HG02623 (cell line): Measurements from ENCODE around the gene TNFRSF1A.
"Not testable (repeated sequence)": the region's sequence is repeated elsewhere in the genome, so short reads cannot be mapped to it uniquely, and the experiment has no call there.

Experiments used
- ATAC-seq: cut with Tn5 transposase; IDR thresholded peaks from one replicate; pipeline ENCODE4 v1.9.1; 2021; ENCODE audit warnings: moderate library complexity; ENCODE audit not compliant: unreplicated experiment

Gene TNFRSF1A

DNA sequence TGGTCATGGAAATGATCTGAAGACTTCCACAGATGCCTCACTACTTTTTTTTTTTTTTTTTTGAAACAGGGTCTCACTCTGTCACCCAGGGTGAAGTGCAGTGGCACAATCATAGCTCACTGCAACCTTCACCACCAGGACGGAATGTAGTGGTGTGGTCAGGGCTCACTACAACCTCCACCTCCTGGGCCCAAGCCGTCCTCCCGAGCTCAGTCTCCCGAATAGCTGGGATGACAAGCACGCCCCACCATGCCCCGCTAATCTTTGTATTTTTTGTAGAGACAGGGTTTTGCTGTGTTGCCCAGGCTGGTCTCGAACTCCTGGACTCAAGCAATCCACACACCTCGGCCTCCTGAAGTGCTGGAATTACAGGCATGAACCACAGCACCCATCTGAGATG, 3.3 kb downstream of the TNFRSF1A start:
- not testable (repeated sequence) for ATAC-seq

DNA sequence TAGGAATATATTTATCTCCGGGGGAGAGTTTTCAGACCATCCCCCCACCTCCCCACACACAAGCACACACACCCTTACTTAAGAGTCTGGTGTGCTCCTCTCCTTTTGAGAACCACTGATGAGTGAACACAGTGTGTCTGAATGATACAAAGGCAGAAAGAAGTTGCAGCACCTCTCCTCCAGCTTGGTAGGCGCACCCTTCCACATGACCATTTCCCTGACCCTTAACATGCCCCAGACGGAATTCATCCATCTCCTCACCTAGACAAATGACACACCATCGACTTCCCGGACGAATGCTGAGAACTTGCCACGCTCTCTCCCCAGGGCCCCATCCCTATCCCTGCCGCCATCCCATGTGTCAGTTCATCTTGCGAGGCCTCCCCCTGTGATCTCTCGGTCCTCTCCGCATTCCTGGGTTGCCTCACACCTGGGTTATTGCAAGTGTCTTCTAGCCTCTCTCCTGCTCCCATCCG, 3.9 kb downstream of the TNFRSF1A start:
- ATAC-seq: no peak

DNA sequence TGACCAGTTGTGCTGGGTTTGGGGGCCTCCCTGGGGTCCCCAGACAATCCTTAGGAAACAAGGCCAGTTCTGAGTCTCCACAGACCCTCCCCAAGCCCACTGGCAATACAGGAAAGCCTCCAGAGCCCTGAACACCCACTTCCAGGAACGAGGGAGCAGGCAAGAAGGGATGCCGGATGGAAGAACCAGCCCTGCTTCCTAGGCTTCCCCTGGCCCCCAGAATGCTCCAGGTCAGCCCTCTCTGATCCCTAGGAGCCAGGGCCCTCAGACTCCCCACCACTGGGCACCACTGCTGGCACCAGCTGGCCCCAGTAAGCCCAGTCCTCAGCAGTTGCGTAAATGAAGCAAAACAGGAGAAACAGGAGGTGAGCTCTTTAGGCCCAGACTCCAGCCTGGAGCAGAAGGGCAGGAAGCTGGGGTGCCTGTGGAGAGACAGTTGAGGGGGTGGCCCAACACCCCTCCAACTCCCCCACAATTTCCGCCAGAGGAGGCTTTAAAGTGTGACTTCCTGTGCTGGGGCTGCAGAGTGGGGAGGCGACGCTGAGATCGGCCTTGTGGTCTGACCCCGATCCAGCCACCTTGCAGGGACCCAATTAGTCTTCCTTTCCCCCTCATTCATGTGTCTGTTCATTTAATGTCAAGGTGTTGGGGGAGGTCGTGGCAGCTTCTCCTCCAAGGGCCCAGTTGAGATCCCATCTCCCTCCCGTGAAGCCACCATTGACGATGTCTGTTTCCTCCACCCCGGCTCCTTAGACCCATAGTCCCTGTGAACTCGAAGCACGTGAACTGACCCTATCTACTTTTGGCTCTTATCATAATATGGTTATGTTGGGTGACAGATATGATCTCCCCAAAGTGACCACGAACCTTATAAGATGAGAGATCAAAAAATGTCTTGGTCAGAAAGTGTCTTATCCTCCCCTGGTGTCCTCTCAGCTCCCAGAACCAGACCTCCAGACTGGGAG, 4.7 kb downstream of the TNFRSF1A start:
- ATAC-seq: no peak

DNA sequence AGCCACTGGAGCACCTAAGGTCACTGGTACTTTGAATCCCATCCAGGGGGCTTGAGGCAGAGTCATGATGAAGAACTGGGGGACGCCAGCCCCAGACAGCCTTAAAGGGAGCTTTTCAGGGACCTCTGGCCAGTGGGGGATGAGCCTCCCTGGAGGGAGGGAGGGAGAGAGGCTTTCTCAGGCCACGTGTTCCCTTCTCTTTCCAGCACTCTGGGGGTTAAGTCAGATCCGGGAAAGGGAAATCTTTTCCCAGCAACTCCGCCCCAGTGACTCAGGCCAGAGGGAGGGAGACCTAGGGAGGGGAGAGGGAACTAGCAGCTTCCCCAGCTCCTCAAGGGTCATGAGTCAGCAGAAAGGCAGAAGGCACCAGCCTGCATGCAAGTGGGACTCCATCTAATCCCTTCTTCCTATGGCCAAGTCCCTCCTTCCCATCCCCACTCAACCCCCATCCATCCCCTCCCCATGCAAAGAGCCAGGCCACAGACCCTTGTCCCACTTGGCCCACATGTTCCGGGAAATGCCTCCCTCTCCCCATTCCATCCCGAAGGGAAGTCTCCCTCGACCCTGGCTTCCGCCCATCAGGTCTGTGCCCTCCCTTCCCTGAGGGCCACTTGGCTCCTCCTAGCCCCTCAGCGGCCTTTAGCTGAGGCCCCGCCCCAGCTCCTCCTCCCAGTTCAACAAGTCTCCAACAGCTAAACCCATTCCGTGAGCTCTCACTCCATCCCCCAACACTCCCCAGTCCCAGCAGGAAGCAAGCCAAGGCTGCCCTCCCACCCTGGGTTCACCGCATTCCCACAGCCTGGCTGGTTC, 5.6 kb downstream of the TNFRSF1A start:
- ATAC-seq: no peak

DNA sequence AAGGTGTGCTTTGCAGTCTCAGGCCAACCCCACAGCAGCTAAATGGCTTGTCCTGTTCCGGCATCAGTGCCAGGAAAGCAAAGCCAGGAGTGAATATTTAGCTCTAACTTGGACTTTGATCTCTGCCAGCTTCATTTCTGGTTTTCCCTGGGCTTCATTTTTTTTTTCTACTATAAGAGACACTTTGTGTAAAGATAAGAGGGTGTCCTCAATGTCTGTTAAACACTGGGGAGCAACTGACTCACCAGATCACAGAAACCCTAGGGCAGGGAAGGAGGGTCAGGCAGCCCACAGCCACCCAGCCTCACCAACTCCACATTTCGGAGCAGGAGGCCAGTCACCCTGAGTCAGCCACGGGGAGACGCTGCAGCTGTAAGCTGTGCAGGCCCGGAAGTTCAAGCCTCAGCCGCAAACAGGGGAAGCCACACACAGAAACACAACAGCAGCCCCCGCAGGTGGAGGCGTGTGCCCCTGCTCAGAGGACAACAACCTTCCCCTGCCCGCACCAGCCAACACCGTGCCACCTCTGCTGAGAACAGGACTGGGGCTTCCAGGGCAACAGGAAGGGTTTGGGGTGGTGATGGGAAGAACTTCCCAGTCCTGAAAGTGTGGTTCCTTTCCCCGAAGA, 6.3 kb downstream of the TNFRSF1A start:
- no peak for ATAC-seq

DNA sequence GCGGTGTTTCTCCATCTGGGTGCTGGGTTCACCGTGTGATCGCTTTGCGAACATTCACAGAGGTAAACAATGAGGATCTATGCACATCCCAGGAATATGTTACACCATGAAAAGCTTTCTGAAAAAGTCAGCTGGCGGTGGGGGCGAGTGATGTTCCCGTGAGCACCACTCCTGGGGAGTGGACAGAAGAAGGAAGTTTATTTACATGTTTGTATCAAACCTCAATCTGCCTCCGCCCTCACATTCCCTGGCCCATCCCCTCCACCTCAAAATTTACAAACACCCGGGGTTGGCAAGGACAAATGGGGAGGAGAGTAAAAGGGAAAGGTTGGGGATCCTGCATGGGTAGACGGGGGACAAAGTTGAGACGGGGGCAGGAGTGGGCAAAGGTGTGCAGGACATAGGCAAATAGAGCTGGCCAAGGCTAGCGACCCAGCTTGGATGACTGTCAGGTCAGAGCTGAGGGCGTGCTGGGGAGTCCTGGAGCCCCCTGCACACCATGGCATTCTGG, 6.9 kb downstream of the TNFRSF1A start:
- ATAC-seq: no peak

DNA sequence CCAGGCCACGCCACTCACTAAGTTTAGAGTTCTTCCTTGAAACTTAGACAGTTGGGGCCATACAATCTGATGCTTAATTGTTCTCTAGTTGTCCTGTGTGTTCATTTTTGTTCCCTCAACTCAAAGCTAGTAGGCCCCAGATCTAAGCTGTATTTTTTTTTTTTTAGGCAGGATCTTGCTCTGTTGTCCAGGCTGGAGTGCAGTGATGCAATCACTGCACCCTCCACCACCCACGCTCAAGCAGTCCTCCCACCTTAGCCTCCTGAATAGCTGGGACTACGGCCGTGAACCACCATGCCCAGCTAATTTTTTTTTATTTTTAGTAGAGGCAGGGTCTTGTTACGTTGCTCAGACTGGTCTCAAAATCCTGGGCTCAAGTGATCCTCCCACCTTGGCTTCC, 7.5 kb downstream of the TNFRSF1A start:
- ATAC-seq: no peak

DNA sequence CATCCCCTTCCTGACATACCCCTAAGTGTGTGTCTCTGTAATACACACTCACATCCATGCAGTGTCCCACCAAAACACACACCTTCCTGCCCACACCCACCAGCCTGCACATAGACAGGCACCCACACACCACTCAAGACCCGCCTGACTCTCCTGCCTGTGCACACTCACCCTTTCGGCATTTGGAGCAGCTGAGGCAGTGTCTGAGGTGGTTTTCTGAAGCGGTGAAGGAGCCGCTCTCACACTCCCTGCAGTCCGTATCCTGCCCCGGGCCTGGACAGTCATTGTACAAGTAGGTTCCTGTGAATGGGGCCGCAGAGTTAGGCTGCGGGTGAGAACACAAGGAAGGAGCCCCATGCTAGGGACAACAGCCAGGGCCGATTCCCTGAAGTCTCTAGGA, 8.3 kb downstream of the TNFRSF1A start:
- no peak for ATAC-seq

DNA sequence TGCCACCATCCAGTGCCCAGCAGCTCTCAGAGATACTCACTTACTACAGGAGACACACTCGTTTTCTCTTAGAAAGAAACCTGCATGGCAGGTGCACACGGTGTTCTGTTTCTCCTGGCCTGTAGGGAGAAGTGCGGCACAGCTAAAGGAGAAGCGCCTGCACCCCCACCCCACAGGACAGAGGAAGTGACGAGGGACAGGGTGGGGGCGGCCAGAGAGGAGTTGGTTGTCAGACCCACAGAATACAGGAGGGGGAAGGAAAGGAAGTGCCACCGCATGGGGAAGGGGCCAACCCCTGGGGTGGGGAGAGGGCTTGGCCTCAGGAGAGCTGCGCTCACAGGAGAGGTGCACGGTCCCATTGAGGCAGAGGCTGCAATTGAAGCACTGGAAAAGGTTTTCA, 8.8 kb downstream of the TNFRSF1A start:
- ATAC-seq: no peak

DNA sequence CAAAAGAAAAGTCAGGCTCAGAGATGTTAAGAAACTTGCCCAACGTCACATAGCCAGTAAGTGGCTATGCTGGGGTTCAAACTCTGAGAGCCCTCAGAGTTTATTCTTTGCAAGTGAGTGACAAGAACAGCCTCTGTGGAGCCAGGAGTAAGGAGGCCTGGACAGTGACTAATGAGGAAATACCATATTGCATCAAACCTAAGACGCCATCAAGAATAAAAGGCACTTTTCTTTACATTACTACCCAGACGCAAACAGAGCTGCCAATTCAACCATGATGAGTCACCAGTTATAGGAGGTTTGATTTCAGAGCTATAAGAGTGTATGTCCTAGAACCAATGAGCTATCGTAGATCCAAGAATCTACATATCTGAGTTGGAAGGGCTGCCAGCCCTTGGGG, 9.4 kb downstream of the TNFRSF1A start:
- ATAC-seq: no peak

DNA sequence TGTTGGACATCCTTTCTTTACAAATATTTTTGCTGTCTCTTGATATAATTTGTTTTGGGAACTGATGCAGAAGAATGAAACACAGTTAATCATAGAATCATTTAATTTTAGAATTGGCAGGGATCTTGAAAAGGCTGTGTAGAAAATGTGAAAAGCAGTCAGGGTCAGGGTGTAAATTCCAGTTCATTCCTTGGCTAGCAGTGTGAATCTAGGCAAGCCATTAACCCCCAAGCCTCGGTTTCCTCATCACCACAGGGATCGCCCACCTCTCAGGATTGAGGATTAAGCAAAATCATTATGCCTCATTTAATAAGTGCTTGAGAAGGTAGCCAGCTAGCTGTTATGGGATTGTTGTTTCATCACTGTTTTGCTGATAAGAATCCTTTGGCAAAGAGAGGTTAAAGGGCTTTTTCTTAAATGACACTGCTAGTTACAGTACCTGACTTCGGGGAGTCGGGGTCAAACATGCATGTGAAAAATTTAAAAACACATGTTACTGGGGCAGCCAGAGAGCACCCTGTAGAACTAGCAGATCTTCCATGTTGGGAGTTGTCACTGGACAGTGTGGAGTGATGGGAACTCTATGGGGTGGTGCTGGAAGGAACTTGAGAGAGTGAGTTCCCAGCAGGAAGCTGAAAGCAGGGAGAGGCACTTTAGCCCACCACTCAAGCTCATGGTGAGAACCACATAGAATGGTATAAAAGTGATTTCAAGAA, 10.7 kb downstream of the TNFRSF1A start:
- no peak for ATAC-seq

DNA sequence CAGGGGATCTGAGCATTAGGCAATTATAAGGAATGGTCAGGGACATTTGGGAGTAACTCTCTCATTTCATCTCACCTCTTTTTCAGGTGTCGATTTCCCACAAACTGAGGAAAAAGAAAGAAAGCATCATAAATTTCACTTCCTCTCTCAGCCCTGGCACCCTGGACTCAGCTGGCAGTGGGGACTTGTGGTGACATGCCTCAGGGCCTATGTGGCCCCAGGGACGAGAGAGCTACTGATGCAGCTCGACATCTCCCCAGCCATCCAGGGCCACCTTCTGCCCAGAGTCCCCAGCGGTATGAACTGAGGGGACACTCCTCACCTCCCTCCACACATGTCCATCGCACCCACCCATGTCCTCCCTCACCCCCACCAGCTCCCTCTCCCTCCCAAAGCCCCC, 11.7 kb downstream of the TNFRSF1A start:
- ATAC-seq: no peak

DNA sequence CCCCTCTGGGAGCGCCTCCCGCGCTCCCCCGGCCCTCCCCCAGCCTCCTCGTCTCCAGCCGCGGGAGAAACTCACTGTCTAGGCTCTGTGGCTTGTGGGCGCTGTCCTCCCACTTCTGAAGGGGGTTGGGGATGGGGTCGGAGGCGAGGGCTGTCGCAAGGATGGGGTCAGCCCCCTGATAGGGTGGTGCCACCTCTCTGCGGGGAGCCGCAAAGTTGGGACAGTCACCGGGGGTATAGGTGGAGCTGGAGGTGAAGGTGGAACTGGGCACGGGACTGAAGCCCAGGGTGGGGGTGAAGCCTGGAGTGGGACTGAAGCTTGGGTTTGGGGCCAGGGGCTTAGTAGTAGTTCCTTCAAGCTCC, 12.2 kb downstream of the TNFRSF1A start:
- no peak for ATAC-seq

DNA sequence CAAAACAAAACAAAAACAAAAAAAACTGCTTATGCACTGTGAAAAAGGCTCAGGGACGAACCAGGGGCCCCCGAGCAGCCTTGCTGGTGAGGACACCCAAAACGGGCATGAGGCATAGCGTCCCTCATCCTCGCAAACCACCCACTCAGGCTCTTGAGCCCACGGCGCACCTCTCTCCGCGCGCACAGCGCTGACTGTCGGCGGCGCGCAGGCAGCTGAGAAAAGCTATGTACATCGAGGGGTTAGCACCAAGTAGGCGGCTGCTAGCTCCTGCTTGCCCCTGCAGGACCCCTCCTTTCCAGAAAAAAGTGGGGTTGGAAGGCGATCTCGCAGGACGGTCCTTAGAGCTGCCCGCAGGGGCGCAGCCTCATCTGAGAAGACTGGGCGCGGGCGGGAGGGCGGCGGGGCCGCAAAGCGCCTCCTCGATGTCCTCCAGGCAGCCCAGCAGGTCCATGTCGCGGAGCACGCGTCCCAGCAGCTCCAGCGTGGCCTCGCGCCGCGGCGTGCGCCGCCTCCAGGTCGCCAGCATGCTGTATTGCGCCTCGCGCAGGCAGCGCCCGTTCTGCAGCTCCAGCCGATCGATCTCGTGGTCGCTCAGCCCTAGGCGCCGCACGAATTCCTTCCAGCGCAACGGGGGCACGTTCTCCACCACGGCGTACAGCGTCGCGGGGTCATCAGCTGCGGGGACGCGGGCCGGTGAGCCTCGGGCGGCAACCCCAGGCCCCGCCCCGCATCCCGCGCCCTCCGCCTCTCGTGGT, 12.8 kb downstream of the TNFRSF1A start:
- no peak for ATAC-seq

DNA sequence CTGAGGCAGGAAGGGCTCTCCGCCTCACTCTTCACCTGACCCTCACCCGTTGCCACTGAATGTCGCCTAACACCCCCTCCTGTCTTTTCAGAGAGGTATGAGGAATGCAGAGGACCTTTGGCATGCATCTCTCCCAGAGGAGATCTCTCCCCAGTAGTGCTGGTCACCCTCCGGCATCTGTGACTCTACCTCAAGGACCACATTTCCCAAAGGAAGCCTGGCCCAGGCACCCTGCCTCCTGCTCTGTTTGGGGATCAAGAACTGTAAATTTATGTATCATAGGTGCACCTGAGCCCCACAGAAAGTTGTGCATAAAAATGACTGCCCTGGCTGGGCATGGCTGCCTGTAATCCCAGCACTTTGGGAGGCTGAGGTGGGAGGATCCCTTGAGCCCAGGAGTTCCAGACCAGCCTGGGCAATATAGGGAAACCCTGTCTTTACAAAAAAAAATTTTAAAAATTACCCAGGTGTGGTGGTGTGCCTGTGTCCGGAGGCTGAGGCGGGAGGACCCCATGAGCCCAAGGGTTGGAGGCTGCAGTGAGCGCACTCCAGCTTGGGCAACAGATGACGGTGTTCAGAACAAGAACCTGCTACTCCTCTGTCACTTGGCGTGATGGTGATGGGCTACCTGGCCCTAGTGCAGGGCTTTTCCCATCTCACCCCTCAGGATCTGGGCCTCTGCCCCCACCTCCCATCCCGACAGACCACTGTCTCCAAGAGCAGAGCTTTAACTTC, 13.7 kb downstream of the TNFRSF1A start:
- ATAC-seq: no peak

DNA sequence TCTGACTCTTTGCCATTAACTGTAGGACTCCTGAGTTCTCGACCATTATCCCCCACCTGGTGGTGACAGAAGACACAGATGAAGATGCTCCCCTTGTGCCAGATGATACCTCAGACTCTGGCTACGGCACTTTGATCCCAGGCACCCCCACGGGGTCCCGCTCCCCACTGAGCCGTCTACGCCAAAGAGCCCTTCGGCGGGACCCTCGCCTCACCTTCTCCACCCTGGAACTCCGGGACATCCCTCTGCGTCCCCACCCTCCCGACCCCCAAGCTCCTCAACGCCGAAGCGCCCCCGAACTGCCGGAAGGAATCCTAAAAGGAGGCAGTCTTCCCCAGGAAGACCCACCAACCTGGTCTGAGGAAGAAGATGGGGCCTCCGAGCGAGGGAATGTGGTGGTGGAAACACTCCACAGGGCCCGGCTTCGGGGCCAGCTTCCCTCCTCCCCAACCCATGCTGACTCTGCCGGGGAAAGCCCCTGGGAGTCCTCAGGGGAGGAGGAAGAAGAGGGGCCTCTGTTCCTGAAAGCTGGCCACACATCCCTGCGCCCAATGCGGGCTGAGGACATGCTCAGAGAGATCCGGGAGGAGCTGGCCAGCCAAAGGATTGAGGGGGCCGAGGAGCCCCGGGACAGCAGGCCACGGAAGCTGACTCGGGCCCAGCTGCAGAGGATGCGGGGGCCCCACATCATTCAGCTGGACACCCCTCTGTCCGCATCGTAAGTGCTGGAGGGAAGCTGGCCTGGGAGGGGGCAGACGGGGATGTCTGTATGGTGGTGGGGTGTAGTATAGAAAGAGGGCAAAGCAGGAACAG, 14.4 kb downstream of the TNFRSF1A start:
- ATAC-seq: no peak

DNA sequence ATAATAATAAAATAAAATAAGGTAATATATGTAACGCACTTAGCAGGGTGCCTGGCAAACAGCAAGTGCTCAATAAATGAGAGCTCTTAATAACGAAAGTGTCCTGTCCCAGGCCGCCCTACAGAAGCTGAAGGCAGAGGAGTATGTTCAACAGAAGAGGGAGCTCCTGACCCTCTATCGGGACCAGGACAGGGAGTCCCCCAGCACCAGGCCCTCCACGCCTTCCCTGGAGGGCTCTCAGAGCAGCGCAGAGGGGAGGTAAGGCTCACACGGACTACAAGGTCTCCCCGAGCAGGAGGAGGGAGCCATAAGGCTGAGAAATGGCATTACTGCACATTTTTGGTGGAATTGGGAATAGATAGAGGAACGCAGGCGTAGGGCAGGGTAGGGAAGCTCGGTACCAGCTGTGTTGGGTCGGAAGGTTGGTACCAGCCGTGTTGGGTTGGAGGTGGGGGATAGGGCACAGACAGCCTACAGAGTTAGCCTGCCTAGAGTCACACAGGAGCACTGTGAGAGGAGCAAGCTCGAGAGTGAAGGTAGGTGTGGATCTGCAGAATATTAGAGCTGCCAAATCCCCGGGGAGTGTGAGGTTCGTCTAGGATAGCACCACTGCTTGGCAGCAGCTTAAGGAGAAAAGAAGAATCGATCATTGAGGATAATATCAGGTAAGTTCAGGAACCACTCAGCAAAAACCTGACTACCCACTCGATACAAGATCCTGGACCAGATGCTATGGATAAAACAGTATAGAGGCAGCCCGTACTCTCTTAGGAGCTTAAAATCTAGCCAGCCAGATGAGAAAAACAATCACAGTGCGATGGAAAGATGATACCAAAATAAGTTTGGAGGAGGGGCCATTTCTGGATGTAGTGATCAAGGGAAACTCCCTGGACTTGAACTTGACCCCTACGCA, 15.3 kb downstream of the TNFRSF1A start:
- ATAC-seq: no peak
